Measurements from ENCODE around the gene SYNPR. TPM values are rescaled to one million over a fixed set of nuclear protein-coding genes. Genes with fewer than 3 reads are reported as not detected.

The SYNPR gene
- total RNA-seq, 4 donors from 2014 or later: not detected

GRCh38 chr3:63308072-63308471, 30.0 kb downstream of the SYNPR start:
- intact Hi-C loops (cut with DNase I; ENCODE audit: low total_unique reads): no loop called here
- TF ChIP-seq POLR2A (IDR thresholded peaks at IDR 0.05) (no peak), CTCF (IDR thresholded peaks at IDR 0.05) (no peak)
- H3K4me3 ChIP-seq (ENCODE audit: low read depth, poor library complexity, severe bottlenecking): no peak overlapping the region
- DNase-seq (ENCODE audit: low spot score in 2 of 2): no peak
- WGBS, 2 donors: 74 to 78% methylated on average over 3 of the region's 3 CpGs

GRCh38 chr3:63309768-63310167, 31.7 kb downstream of the SYNPR start:
- 17 to 20% methylated on average over 2 of the region's 2 CpGs for WGBS, 2 donors
- TF ChIP-seq CTCF (IDR thresholded peaks at IDR 0.05) (no peak), POLR2A (IDR thresholded peaks at IDR 0.05) (no peak)
- DNase-seq (ENCODE audit: low spot score in 2 of 2): no peak
- intact Hi-C loops (cut with DNase I; ENCODE audit: low total_unique reads): no loop called here
- no peak overlapping the region for H3K4me3 ChIP-seq (ENCODE audit: low read depth, poor library complexity, severe bottlenecking)

GRCh38 chr3:63323766-63324165, 45.7 kb downstream of the SYNPR start:
- intact Hi-C loops (cut with DNase I; ENCODE audit: low total_unique reads): no loop called here
- TF ChIP-seq CTCF (IDR thresholded peaks at IDR 0.05) (no peak), POLR2A (IDR thresholded peaks at IDR 0.05) (no peak)
- DNase-seq (ENCODE audit: low spot score in 2 of 2): no peak
- no peak overlapping the region for H3K4me3 ChIP-seq (ENCODE audit: low read depth, poor library complexity, severe bottlenecking)

GRCh38 chr3:63324621-63325020, 46.5 kb downstream of the SYNPR start:
- no peak for DNase-seq (ENCODE audit: low spot score in 2 of 2)
- no peak overlapping the region for H3K4me3 ChIP-seq (ENCODE audit: low read depth, poor library complexity, severe bottlenecking)
- no peak for TF ChIP-seq CTCF (IDR thresholded peaks at IDR 0.05)
- no peak for TF ChIP-seq POLR2A (IDR thresholded peaks at IDR 0.05)
- 36 to 64% methylated on average over 2 of the region's 2 CpGs for WGBS, 2 donors
- intact Hi-C loops (cut with DNase I; ENCODE audit: low total_unique reads): no loop called here

- 82 to 88% methylated on average over 2 of the region's 2 CpGs for WGBS, 2 donors
- no peak for DNase-seq (ENCODE audit: low spot score in 2 of 2)
- intact Hi-C loops (cut with DNase I; ENCODE audit: low total_unique reads): no loop called here
- TF ChIP-seq POLR2A (IDR thresholded peaks at IDR 0.05): no peak
- no peak for TF ChIP-seq CTCF (IDR thresholded peaks at IDR 0.05)
- H3K4me3 ChIP-seq (ENCODE audit: low read depth, poor library complexity, severe bottlenecking): no peak overlapping the region
These were observed 47.3 kb downstream of the SYNPR start for GRCh38 chr3:63325386-63325785.

- TF ChIP-seq CTCF (IDR thresholded peaks at IDR 0.05) (no peak), POLR2A (IDR thresholded peaks at IDR 0.05) (no peak)
- no peak for DNase-seq (ENCODE audit: low spot score in 2 of 2)
- intact Hi-C loops (cut with DNase I; ENCODE audit: low total_unique reads): no loop called here
- H3K4me3 ChIP-seq (ENCODE audit: low read depth, poor library complexity, severe bottlenecking): no peak overlapping the region
These were observed 50.3 kb downstream of the SYNPR start for GRCh38 chr3:63328365-63328764.

All from lower leg skin (tissue), 4 donors.